ENCODE data around the gene ADD3.

The ADD3 gene

GRCh38 chr10:110006358-110007160, 1.2 kb upstream of the ADD3 start:
- DNase-seq: no peak

- DNase-seq: peak; percentile 70
Measured at GRCh38 chr10:110007161-110007700, 553 bp upstream of the ADD3 start.

- DNase-seq: peak; percentile 48
Measured at GRCh38 chr10:110008518-110009339, 945 bp downstream of the ADD3 start.

- peak; percentile 43 for DNase-seq
Measured at GRCh38 chr10:110009736-110010475, 2.1 kb downstream of the ADD3 start.

GRCh38 chr10:110010486-110011378, 2.9 kb downstream of the ADD3 start:
- DNase-seq: no peak

- no peak for DNase-seq
Measured at GRCh38 chr10:110011681-110012080, 3.9 kb downstream of the ADD3 start.

- DNase-seq: peak; percentile 15
Measured at GRCh38 chr10:110013630-110014293, 6.0 kb downstream of the ADD3 start.

GRCh38 chr10:110016039-110016438, 8.3 kb downstream of the ADD3 start:
- DNase-seq: no peak

- DNase-seq: no peak
Measured at GRCh38 chr10:110017052-110017451, 9.3 kb downstream of the ADD3 start.

- DNase-seq: no peak
Measured at GRCh38 chr10:110017907-110018306, 10.1 kb downstream of the ADD3 start.

GRCh38 chr10:110020265-110020664, 12.5 kb downstream of the ADD3 start:
- no peak for DNase-seq

GRCh38 chr10:110022716-110023504, 15.1 kb downstream of the ADD3 start:
- DNase-seq: no peak

GRCh38 chr10:110023785-110024465, 16.1 kb downstream of the ADD3 start:
- no peak for DNase-seq

GRCh38 chr10:110029450-110029849, 21.7 kb downstream of the ADD3 start:
- DNase-seq: no peak

- no peak for DNase-seq
Measured at GRCh38 chr10:110032801-110033700, 25.3 kb downstream of the ADD3 start.

GRCh38 chr10:110033701-110034235, 26.0 kb downstream of the ADD3 start:
- no peak for DNase-seq

- DNase-seq: no peak
Measured at GRCh38 chr10:110034596-110034995, 26.8 kb downstream of the ADD3 start.

Data from stimulated activated CD4-positive, alpha-beta T cell treated with anti-CD3 and anti-CD28 coated beads, Interleukin-15, amount 100 ng/mL, for 24 hours (primary cell).